Mesenchymal stem cell (in vitro differentiated cells and primary cell): ENCODE results near the gene CRIP3.

ENCODE experiments used
- DNase-seq: peaks from one replicate; pipeline ENCODE4 v3.0.0-alpha.2; 2013
- H2AFZ ChIP-seq: one replicate; pipeline ENCODE4 v1.6.1; 2013; ENCODE audit warnings: low read depth, mild to moderate bottlenecking, control low read depth, inconsistent platforms, low read length, moderate library complexity
- H2AK5ac ChIP-seq: 2 replicates; pipeline ENCODE4 v1.6.1; 2013; ENCODE audit warnings: low read length, moderate library complexity, mild to moderate bottlenecking, inconsistent platforms; ENCODE audit not compliant: severe bottlenecking
- H2BK120ac ChIP-seq: one replicate; pipeline ENCODE4 v1.6.1; 2013; ENCODE audit warnings: low read depth, mild to moderate bottlenecking, inconsistent platforms, low read length, moderate library complexity
- H2BK12ac ChIP-seq, 2 experiments: one replicate each; pipeline ENCODE4 v1.6.1; 2013; ENCODE audit warnings: inconsistent platforms in 2 of 2, low read length in 2 of 2, mild to moderate bottlenecking in 2 of 2, moderate library complexity in 2 of 2, control low read depth in 1 of 2
- H2BK15ac ChIP-seq: one replicate; pipeline ENCODE4 v1.6.1; 2013; ENCODE audit warnings: mild to moderate bottlenecking, low read depth, inconsistent platforms; ENCODE audit not compliant: poor library complexity, severe bottlenecking
- H2BK5ac ChIP-seq: 2 replicates; pipeline ENCODE4 v1.6.1; 2013; ENCODE audit warnings: low read depth, mild to moderate bottlenecking, low read length, control low read depth, inconsistent platforms; ENCODE audit not compliant: poor library complexity, severe bottlenecking
- H3K14ac ChIP-seq, 2 experiments: one replicate each; pipeline ENCODE4 v1.6.1; 2013; ENCODE audit warnings: inconsistent platforms in 2 of 2, low read length in 2 of 2, control low read depth in 1 of 2, mild to moderate bottlenecking in 1 of 2, moderate library complexity in 1 of 2
- H3K18ac ChIP-seq, 2 experiments: one replicate each; pipeline ENCODE4 v1.6.1; 2013; ENCODE audit warnings: inconsistent platforms in 2 of 2, low read length in 2 of 2, control low read depth in 1 of 2, low read depth in 1 of 2, mild to moderate bottlenecking in 1 of 2
- H3K23ac ChIP-seq, 2 experiments: one replicate each; pipeline ENCODE4 v1.6.1; 2013; ENCODE audit warnings: inconsistent platforms in 2 of 2, low read length in 2 of 2, mild to moderate bottlenecking in 2 of 2, moderate library complexity in 2 of 2, control low read depth in 1 of 2
- H3K27ac ChIP-seq: 2 replicates; pipeline ENCODE4 v1.5.1; 2013; ENCODE audit warnings: mild to moderate bottlenecking, moderate library complexity, low read length, control low read depth, inconsistent platforms; ENCODE audit not compliant: poor library complexity, severe bottlenecking
- H3K27me3 ChIP-seq, 2 experiments: 2 replicates each; pipeline versions ENCODE4 v1.6.1 to v1.7.0; 2013; ENCODE audit warnings: low read length in 2 of 2, mild to moderate bottlenecking in 2 of 2, moderate library complexity in 2 of 2, control low read depth in 1 of 2, inconsistent platforms in 1 of 2; ENCODE audit not compliant: control insufficient read depth in 1 of 2, insufficient read depth in 1 of 2
- H3K36me3 ChIP-seq, 2 experiments: 2 replicates each; pipeline versions ENCODE4 v1.6.1 to v1.7.0; 2013; ENCODE audit warnings: low read length in 2 of 2, control low read depth in 1 of 2, inconsistent platforms in 1 of 2, low read depth in 1 of 2, mild to moderate bottlenecking in 1 of 2; ENCODE audit not compliant: insufficient read depth in 2 of 2, control insufficient read depth in 1 of 2
- H3K4ac ChIP-seq, 2 experiments: one replicate each; pipeline ENCODE4 v1.6.1; 2013; ENCODE audit warnings: inconsistent platforms in 2 of 2, low read length in 2 of 2, mild to moderate bottlenecking in 2 of 2, moderate library complexity in 2 of 2, control low read depth in 1 of 2, low read depth in 1 of 2
- H3K4me1 ChIP-seq: 2 replicates; pipeline ENCODE4 v1.6.1; 2013; ENCODE audit warnings: low read depth, low read length, control low read depth; ENCODE audit not compliant: control insufficient read depth, insufficient read depth
- H3K4me2 ChIP-seq: 2 replicates; pipeline ENCODE4 v1.6.1; 2013; ENCODE audit warnings: low read length, mild to moderate bottlenecking, inconsistent platforms; ENCODE audit not compliant: poor library complexity, severe bottlenecking
- H3K4me3 ChIP-seq, 2 experiments: 2 replicates each; pipeline versions ENCODE4 v1.5.1 to v1.7.0; 2013; ENCODE audit warnings: low read length in 2 of 2, mild to moderate bottlenecking in 2 of 2, control low read depth in 1 of 2, low read depth in 1 of 2; ENCODE audit not compliant: insufficient read depth in 1 of 2
- H3K79me1 ChIP-seq: replicated peaks from 2 replicates; pipeline ENCODE4 v1.6.1; 2013; ENCODE audit warnings: mild to moderate bottlenecking, control low read depth, low read length, inconsistent platforms; ENCODE audit not compliant: poor library complexity, severe bottlenecking
- H3K9ac ChIP-seq: 2 replicates; pipeline ENCODE4 v1.7.0; 2013; ENCODE audit warnings: mild to moderate bottlenecking, low read length, moderate library complexity
- H3K9me3 ChIP-seq: 2 replicates; pipeline ENCODE4 v1.7.0; 2013; ENCODE audit warnings: mild to moderate bottlenecking, low read length; ENCODE audit not compliant: control insufficient read depth
- H4K8ac ChIP-seq: one replicate; pipeline ENCODE4 v1.6.1; 2013; ENCODE audit warnings: inconsistent platforms, mild to moderate bottlenecking, low read length, moderate library complexity
- H4K91ac ChIP-seq: one replicate; pipeline ENCODE4 v1.6.1; 2013; ENCODE audit warnings: mild to moderate bottlenecking, low read length, inconsistent platforms
- WGBS: methylation state at CpG from one replicate; pipeline ENCODE4 v1.1.7; 2013; ENCODE audit warnings: mixed read lengths; 5-methylcytosine and 5-hydroxymethylcytosine counted together

Gene CRIP3

DNA sequence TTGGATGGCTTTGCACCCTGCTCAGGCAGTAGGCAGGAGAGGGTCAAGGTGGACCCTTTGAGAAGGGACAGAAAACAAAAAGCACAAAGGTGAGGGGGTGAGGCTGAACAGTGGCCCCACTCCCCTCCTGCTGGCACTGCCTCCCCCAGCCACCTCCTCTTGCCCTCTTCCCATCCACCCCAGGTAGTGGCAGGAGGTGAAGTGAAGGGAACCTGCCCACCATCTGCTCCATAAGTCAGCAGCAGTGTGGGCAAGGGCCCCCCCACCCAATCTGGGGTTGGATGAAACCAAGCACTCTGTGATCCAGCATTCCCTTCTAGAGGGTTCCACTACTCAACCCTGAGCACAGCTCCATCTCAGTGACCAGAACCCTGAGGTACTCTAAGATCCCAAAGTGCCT lies 36.7 kb downstream of the CRIP3 start:
- Histone ChIP-seq H3K9me3 (no peaks in the 10 kb centered on the region), H3K27me3 (peaks cover 91 to 92% of the 10 kb centered on the region in 2 experiments), H3K18ac (no peak overlapping the region), H2AFZ (no peak overlapping the region), H3K4ac (no peak overlapping the region), H3K9ac (no peak overlapping the region), H3K14ac (peak overlapping the region in 1 of 2 experiments; percentile 12), H3K4me3 (no peak overlapping the region), H3K4me1 (peaks cover 19% of the 10 kb centered on the region), H2BK15ac (no peak overlapping the region), H2BK5ac (no peak overlapping the region), H3K23ac (no peak overlapping the region), H4K8ac (no peak overlapping the region), H4K91ac (no peak overlapping the region), H3K79me1 (no peaks in the 10 kb centered on the region), H2AK5ac (no peak overlapping the region), H3K36me3 (no peaks in the 10 kb centered on the region), H2BK12ac (no peak overlapping the region), H3K27ac (no peak overlapping the region), H2BK120ac (no peak overlapping the region), H3K4me2 (no peak overlapping the region)
- no peak for DNase-seq

- Histone ChIP-seq H2BK120ac (no peak overlapping the region), H3K9ac (no peak overlapping the region), H3K4ac (no peak overlapping the region), H3K36me3 (no peaks in the 10 kb centered on the region), H2AFZ (no peak overlapping the region), H3K9me3 (no peaks in the 10 kb centered on the region), H3K23ac (no peak overlapping the region), H3K4me2 (no peak overlapping the region), H4K8ac (no peak overlapping the region), H3K18ac (no peak overlapping the region), H2BK12ac (no peak overlapping the region), H3K27me3 (peaks cover 85 to 88% of the 10 kb centered on the region in 2 experiments), H3K27ac (no peak overlapping the region), H2BK15ac (no peak overlapping the region), H3K14ac (no peak overlapping the region), H3K4me3 (no peak overlapping the region), H2AK5ac (no peak overlapping the region), H4K91ac (no peak overlapping the region), H3K4me1 (peaks cover 19% of the 10 kb centered on the region), H3K79me1 (no peaks in the 10 kb centered on the region), H2BK5ac (no peak overlapping the region)
- DNase-seq = no peak
- WGBS = 92% methylated on average over 6 of the region's 8 CpGs
These were observed 37.4 kb downstream of the CRIP3 start for GRCh38 chr6:43271103-43271815.

- Histone ChIP-seq H3K18ac (peak overlapping the region in 1 of 2 experiments; percentile 6), H3K27me3 (peaks cover 69 to 91% of the 10 kb centered on the region in 2 experiments), H4K91ac (no peak overlapping the region), H3K4ac (no peak overlapping the region), H3K4me3 (peak overlapping the region in 1 of 2 experiments; percentile 63), H2BK12ac (no peak overlapping the region), H3K4me2 (peak overlapping the region; percentile 42), H3K9me3 (no peaks in the 10 kb centered on the region), H2AFZ (no peak overlapping the region), H3K23ac (no peak overlapping the region), H2BK120ac (no peak overlapping the region), H3K14ac (no peak overlapping the region), H3K4me1 (peaks cover 6% of the 10 kb centered on the region), H4K8ac (peak overlapping the region; percentile 24), H3K36me3 (no peaks in the 10 kb centered on the region), H3K79me1 (no peaks in the 10 kb centered on the region), H2AK5ac (no peak overlapping the region), H2BK5ac (no peak overlapping the region), H3K9ac (no peak overlapping the region), H3K27ac (no peak overlapping the region), H2BK15ac (no peak overlapping the region)
- WGBS = 7% methylated on average over 33 of the region's 44 CpGs
- peak; percentile 10 for DNase-seq
These were observed 39.2 kb downstream of the CRIP3 start for GRCh38 chr6:43269273-43270007.

GRCh38 chr6:43268782-43269272 lies 39.8 kb downstream of the CRIP3 start:
- no peaks in the 10 kb centered on the region for H3K36me3 ChIP-seq
- WGBS = 90% methylated on average over 9 of the region's 10 CpGs
- H3K4ac ChIP-seq = no peak overlapping the region
- peaks cover 62 to 86% of the 10 kb centered on the region in 2 experiments for H3K27me3 ChIP-seq
- H2BK5ac ChIP-seq = no peak overlapping the region
- peak overlapping the region in 1 of 2 experiments; percentile 63 for H3K4me3 ChIP-seq
- no peak for DNase-seq
- H3K23ac ChIP-seq = no peak overlapping the region
- no peak overlapping the region for H3K9ac ChIP-seq
- H2AFZ ChIP-seq = no peak overlapping the region
- H2BK120ac ChIP-seq = no peak overlapping the region
- H2AK5ac ChIP-seq = no peak overlapping the region
- peaks cover 6% of the 10 kb centered on the region for H3K4me1 ChIP-seq
- no peaks in the 10 kb centered on the region for H3K79me1 ChIP-seq
- H3K27ac ChIP-seq = no peak overlapping the region
- no peak overlapping the region for H2BK12ac ChIP-seq
- H4K8ac ChIP-seq = no peak overlapping the region
- no peak overlapping the region for H3K14ac ChIP-seq
- no peak overlapping the region for H2BK15ac ChIP-seq
- peak overlapping the region; percentile 12 for H4K91ac ChIP-seq
- H3K9me3 ChIP-seq = no peaks in the 10 kb centered on the region
- H3K4me2 ChIP-seq = no peak overlapping the region
- H3K18ac ChIP-seq = peak overlapping the region in 1 of 2 experiments; percentile 6
